ENCODE results near the gene ARHGAP26. TPM values are rescaled to one million over a fixed set of nuclear protein-coding genes. Genes with fewer than 3 reads are reported as not detected.

Gene ARHGAP26
- total RNA-seq, 1 experiment from 2014 or later: 38.3 TPM

- DNase-seq (ENCODE audit: low read depth): no peak
- in situ Hi-C loops (cut with HindIII; ENCODE audit: low pct_unique_long_range_greater_than_20kb, low sequenced_read_pairs): loop anchor here (25.0 kb wide), 1 partner anchor 266 kb away; no protein-coding TSS in a partner anchor
These were observed 107.9 kb downstream of the ARHGAP26 start for GRCh38 chr5:142878111-142878510.

DNA sequence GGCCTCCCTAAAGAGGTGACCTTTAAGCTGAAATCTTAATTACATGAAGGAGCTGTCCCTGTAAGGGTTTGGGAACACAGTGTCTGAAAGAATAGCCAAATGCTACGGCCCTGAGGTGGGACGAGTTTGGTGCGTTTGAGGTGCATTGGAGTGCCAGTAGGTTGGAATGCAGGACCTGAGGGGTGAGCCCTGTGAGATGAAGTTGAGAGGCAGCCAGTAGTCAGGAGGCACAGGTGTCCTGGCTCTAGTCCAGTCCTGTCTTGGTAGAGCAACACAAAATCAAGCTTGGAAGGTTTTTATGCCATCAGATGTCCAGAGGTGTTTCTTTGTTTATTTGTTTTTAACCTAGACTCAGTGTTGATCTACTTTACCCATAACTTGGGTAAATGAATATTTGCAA is 108.5 kb downstream of the ARHGAP26 start:
- DNase-seq (ENCODE audit: low read depth): no peak
- in situ Hi-C loops (cut with HindIII; ENCODE audit: low pct_unique_long_range_greater_than_20kb, low sequenced_read_pairs): loop anchor here (25.0 kb wide), 1 partner anchor 266 kb away; no protein-coding TSS in a partner anchor

- in situ Hi-C loops (cut with HindIII; ENCODE audit: low pct_unique_long_range_greater_than_20kb, low sequenced_read_pairs): loop anchor here (25.0 kb wide), 1 partner anchor 269 kb away; no protein-coding TSS in a partner anchor
- no peak for DNase-seq (ENCODE audit: low read depth)
These were observed 111.1 kb downstream of the ARHGAP26 start for GRCh38 chr5:142881076-142881783.

- in situ Hi-C loops (cut with HindIII; ENCODE audit: low pct_unique_long_range_greater_than_20kb, low sequenced_read_pairs): loop anchor here (25.0 kb wide), 1 partner anchor 269 kb away; no protein-coding TSS in a partner anchor
- DNase-seq (ENCODE audit: low read depth): no peak
These were observed 111.6 kb downstream of the ARHGAP26 start for GRCh38 chr5:142881784-142882126.

- in situ Hi-C loops (cut with HindIII; ENCODE audit: low pct_unique_long_range_greater_than_20kb, low sequenced_read_pairs): loop anchor here (25.0 kb wide), 1 partner anchor 271 kb away; no protein-coding TSS in a partner anchor
- no peak for DNase-seq (ENCODE audit: low read depth)
These were observed 112.8 kb downstream of the ARHGAP26 start for GRCh38 chr5:142883025-142883424.

DNA sequence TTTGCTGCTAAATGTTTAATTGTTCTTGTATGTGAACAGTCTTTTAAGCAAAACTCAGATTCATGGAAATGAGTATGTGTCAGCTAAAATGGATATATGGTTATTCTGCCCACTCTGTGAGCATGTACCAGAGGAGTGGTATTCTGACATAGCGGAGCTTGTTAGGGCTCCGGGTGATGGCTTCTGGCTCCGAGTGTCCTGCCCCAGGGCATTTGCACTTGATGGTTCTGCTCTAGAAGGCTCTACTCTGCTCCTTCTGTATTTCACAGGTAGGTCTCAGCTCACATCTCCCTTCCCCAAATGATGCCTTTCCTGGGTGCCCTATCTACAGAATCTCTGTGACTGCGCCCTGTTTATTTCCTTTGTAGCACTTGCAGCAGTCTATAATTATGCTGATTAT is 113.3 kb downstream of the ARHGAP26 start:
- in situ Hi-C loops (cut with HindIII; ENCODE audit: low pct_unique_long_range_greater_than_20kb, low sequenced_read_pairs): loop anchor here (25.0 kb wide), 1 partner anchor 271 kb away; no protein-coding TSS in a partner anchor
- no peak for DNase-seq (ENCODE audit: low read depth)

GRCh38 chr5:142884029-142884428 is 113.9 kb downstream of the ARHGAP26 start:
- DNase-seq (ENCODE audit: low read depth): no peak
- in situ Hi-C loops (cut with HindIII; ENCODE audit: low pct_unique_long_range_greater_than_20kb, low sequenced_read_pairs): loop anchor here (25.0 kb wide), 1 partner anchor 272 kb away; no protein-coding TSS in a partner anchor

DNA sequence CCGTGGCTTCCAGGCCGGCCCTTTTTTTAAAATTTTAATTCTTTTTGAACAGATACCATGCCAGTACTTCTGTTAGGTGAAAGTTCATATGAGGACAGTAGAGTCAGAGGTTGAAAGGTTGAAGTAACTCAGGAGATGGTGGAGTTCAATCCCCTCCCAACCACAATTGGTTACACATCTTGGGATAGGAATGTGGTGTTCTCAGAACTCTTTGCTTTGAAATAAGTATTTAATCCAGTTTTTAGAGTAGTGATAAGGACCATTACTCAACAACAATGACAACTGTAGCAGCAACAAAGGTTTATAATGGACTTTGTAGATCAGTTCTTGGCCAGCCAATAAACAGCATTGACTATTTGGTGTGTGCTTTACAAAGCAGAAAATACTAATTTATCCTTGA is 116.0 kb downstream of the ARHGAP26 start:
- in situ Hi-C loops (cut with HindIII; ENCODE audit: low pct_unique_long_range_greater_than_20kb, low sequenced_read_pairs): loop anchor here (25.0 kb wide), 1 partner anchor 274 kb away; no protein-coding TSS in a partner anchor
- no peak for DNase-seq (ENCODE audit: low read depth)

- DNase-seq (ENCODE audit: low read depth): no peak
- in situ Hi-C loops (cut with HindIII; ENCODE audit: low pct_unique_long_range_greater_than_20kb, low sequenced_read_pairs): loop anchor here (25.0 kb wide), 1 partner anchor 275 kb away; no protein-coding TSS in a partner anchor
These were observed 116.8 kb downstream of the ARHGAP26 start for GRCh38 chr5:142886956-142887355.

DNA sequence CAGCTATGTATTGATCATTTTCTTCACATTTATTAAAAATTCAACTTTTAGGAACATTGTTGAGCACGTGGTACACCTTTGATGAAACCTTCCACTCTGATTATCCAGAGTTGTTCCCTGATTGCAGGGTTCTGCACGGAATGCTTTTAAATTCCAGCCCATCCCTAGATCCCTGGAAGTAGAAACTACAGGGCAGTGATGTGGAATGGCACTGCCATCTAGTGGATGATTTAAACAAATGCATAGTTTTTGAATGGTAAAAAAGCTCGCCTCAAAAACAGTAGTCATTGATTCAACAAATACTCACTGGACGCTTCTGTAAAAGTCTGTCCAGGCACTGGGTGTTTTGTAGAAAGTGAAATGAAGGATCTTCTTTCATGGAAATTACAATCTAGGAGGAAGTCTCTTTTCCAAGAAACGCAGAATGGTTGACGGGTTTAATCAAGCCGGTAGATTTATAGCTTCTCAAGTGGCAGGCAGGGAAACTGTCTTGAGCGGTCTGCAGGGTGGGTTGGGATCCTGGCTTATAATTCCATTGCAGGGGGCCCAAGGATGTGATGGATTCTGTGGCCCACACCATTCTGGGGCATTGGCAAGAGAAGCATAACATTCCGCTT is 118.4 kb downstream of the ARHGAP26 start:
- in situ Hi-C loops (cut with HindIII; ENCODE audit: low pct_unique_long_range_greater_than_20kb, low sequenced_read_pairs): loop anchor here (25.0 kb wide), 1 partner anchor 276 kb away; no protein-coding TSS in a partner anchor
- peak; percentile 29 for DNase-seq (ENCODE audit: low read depth)

DNA sequence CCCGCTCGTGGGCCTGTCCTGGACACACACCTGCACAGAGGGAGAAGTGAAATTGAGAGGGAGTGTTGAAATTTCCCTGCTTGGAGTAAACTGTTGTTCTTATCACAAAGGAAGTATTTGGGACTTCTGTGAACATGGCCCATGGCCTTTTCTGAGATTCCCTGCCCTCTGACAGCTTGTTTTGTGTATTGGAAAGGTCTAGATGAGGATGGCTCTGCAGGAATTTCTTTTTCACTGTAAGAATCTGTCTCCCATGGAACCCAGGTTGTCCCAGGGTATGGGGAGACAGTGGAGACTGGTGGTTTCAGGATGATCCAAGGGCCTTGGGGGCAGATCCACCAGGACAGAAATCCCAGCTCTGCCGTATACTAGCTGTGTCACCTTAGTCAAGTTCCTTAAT is 121.8 kb downstream of the ARHGAP26 start:
- DNase-seq (ENCODE audit: low read depth): no peak
- in situ Hi-C loops (cut with HindIII; ENCODE audit: low pct_unique_long_range_greater_than_20kb, low sequenced_read_pairs): loop anchor here (25.0 kb wide), 1 partner anchor 280 kb away; no protein-coding TSS in a partner anchor

DNA sequence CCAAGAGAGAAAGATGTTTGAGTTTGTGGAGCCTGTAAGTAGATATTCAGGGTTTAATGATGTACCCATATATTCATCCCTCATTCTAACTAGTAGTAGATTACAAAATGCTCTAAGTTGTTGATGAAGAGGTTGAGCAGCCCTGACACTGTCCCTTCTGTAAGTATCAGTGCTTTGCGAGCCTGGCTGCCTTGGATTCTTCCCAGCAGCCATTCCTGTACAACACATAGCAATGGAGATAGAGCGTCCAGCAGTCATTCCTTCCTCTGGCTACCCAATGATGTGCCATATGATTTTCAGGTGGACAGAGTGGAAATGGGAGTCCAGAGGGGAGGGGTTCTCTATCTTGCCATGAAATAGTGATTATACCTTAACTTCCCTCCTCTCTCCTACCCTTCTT is 124.1 kb downstream of the ARHGAP26 start:
- no peak for DNase-seq (ENCODE audit: low read depth)
- in situ Hi-C loops (cut with HindIII; ENCODE audit: low pct_unique_long_range_greater_than_20kb, low sequenced_read_pairs): loop anchor here (25.0 kb wide), 1 partner anchor 282 kb away; no protein-coding TSS in a partner anchor

DNA sequence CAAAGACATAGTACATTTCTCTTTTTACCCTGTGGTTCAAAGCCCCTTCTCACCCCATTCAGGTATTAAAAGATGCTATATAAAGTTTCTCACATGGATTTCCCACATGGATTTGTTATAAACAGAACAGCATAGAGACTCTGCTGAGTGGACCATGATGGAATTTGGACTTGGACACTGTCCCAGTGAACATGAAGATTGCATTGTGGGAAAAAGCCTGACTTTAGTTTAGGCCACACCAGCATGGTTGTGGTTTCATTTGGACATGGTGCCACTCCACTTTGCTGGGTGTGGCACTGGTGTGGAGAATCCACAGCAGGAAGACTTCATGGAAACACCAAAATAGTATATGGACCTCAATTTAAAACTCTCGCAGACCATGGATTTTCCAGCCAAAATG is 124.6 kb downstream of the ARHGAP26 start:
- in situ Hi-C loops (cut with HindIII; ENCODE audit: low pct_unique_long_range_greater_than_20kb, low sequenced_read_pairs): loop anchor here (25.0 kb wide), 1 partner anchor 282 kb away; no protein-coding TSS in a partner anchor
- no peak for DNase-seq (ENCODE audit: low read depth)

GRCh38 chr5:142896325-142897007 is 126.3 kb downstream of the ARHGAP26 start:
- in situ Hi-C loops (cut with HindIII; ENCODE audit: low pct_unique_long_range_greater_than_20kb, low sequenced_read_pairs): loop anchor here (25.0 kb wide), 1 partner anchor 284 kb away; no protein-coding TSS in a partner anchor
- no peak for DNase-seq (ENCODE audit: low read depth)

DNA sequence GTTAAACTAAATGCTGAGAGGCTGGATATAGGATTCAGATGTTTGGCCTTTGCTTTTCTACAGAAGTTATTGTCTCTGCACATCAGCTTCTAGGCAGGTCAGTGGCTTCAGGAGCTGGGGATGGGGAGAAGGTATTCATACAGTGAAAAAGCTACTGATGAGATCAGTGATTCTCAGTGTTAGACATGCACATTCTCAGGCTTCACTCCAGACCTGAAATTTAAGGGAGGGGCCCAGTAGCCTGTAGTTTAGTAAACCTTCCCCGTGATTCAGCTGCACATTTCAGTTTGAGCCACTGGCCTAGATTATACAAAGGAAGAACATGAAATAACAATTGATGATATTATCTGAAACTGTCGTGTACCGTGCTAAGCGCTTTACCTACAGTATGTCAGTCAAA is 127.2 kb downstream of the ARHGAP26 start:
- in situ Hi-C loops (cut with HindIII; ENCODE audit: low pct_unique_long_range_greater_than_20kb, low sequenced_read_pairs): loop anchor here (25.0 kb wide), 1 partner anchor 285 kb away; no protein-coding TSS in a partner anchor
- DNase-seq (ENCODE audit: low read depth): no peak

DNA sequence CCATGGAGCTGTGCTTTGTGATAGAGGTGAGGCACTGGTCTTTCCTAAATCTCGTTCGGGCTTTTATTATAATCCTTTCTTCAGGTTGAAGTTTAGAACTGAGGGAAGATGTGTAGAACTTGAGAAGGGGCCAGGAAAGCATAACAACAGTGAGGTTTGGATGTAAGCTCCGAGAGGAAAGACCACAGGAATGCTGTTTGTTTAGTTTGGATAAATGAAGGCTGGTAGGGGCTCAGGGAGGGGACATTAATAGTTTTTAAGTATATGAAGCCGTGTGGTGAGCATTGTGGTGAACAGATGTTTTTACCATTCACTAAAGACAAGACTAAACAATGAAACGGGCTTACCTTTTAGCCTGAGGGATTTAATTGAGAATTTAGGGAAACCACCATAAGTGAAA is 130.8 kb downstream of the ARHGAP26 start:
- in situ Hi-C loops (cut with HindIII; ENCODE audit: low pct_unique_long_range_greater_than_20kb, low sequenced_read_pairs): no loop called here
- DNase-seq (ENCODE audit: low read depth): no peak

DNA sequence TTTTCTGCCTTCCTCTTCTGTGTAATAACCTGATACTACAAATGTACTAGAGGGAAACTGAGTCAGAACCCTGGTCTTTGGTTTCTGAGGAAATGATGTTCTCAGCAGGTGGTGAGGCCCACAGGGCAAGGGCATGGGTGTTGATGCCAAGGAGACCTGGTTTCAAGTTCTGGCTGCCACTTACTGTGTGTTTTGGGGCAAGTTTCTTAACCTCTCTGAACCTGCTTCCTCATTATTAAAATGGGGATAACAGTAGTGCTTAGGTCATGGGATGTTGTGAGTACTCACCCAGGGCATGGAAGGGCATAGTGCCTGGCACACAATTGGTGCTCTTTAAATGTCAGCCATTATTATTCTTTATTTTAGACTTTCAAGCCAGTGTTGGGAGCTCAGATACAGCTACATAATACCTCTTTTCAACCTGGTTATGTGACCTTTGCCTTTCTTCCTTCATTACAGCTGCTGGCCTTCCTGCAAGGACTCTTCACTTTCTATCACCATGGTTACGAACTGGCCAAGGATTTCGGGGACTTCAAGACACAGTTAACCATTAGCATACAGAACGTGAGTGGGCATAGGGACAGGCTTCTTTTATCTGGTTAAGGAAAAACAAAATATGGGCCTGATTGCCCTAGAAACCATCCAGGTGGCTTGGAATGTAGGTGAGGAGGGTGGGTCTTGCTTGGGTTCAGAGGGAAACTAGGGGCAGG is 131.5 kb downstream of the ARHGAP26 start:
- no peak for DNase-seq (ENCODE audit: low read depth)
- in situ Hi-C loops (cut with HindIII; ENCODE audit: low pct_unique_long_range_greater_than_20kb, low sequenced_read_pairs): no loop called here

Data from Caki2 (cell line).